HepG2 (cell line): ENCODE data around the gene PHYHIPL.
A peak's percentile ranks its signal among the peaks of the same experiment; 100 is the strongest.

Experiments
- CTCF ChIP-seq: sonication (generic); formaldehyde crosslinking; IDR thresholded peaks from 2 replicates; pipeline ENCODE4 v1.5.0; 2020; ENCODE audit warnings: mild to moderate bottlenecking, missing genetic modification reagents, moderate library complexity
- ETS1 ChIP-seq: sonication (generic); formaldehyde crosslinking; IDR thresholded peaks from 2 replicates; pipeline ENCODE4 v1.4.0; 2020; ENCODE audit warnings: missing genetic modification reagents
- FOXK1 ChIP-seq: sonication (generic); formaldehyde crosslinking; IDR thresholded peaks from 2 replicates; pipeline ENCODE4 v1.4.0; 2020; ENCODE audit warnings: low read depth, missing genetic modification reagents, borderline replicate concordance
- HNF1A ChIP-seq, 2 experiments: sonication (generic) in 1 of 2; formaldehyde crosslinking in 1 of 2; IDR thresholded peaks; 2 replicates each; pipeline versions ENCODE4 v1.4.0 to v1.6.1; 2016 to 2020; ENCODE audit warnings: borderline replicate concordance in 1 of 2, low read depth in 1 of 2, mild to moderate bottlenecking in 1 of 2, missing genetic modification reagents in 1 of 2
- HNF4G ChIP-seq, 2 experiments: sonication (generic) in 1 of 2; formaldehyde crosslinking in 1 of 2; IDR thresholded peaks; 2 replicates each; pipeline versions ENCODE4 v1.4.0 to v1.6.1; 2011 to 2020; ENCODE audit warnings: borderline replicate concordance in 2 of 2, low read depth in 2 of 2, mild to moderate bottlenecking in 2 of 2, low read length in 1 of 2, missing genetic modification reagents in 1 of 2, moderate library complexity in 1 of 2
- JUNB ChIP-seq: sonication (generic); formaldehyde crosslinking; IDR thresholded peaks from 2 replicates; pipeline ENCODE4 v1.8.0; 2022; ENCODE audit warnings: missing genetic modification reagents, mild to moderate bottlenecking, borderline replicate concordance
- JUND ChIP-seq: sonication (generic); formaldehyde crosslinking; IDR thresholded peaks from 2 replicates; pipeline ENCODE4 v1.8.0; 2022; ENCODE audit warnings: mild to moderate bottlenecking, missing genetic modification reagents
- MBNL3 ChIP-seq: fragments of 250-450 bp; sonication (Bioruptor Pico); conservative IDR thresholded peaks from 2 replicates; pipeline ENCODE4 v1.8.0; 2022; ENCODE audit warnings: mild to moderate bottlenecking, inconsistent platforms
- RFX5 ChIP-seq: IDR thresholded peaks from 2 replicates; pipeline ENCODE4 v1.6.1; 2011; ENCODE audit warnings: low read depth, low read length, improper control_type of control experiment
- ZBTB44 ChIP-seq: sonication (generic); formaldehyde crosslinking; IDR thresholded peaks from 2 replicates; pipeline ENCODE4 v1.4.0; 2020; ENCODE audit warnings: missing genetic modification reagents
- ZNF501 ChIP-seq: sonication (generic); formaldehyde crosslinking; IDR thresholded peaks from 2 replicates; pipeline ENCODE4 v1.5.1; 2020; ENCODE audit warnings: mild to moderate bottlenecking, moderate library complexity, missing genetic modification reagents

GRCh38 chr10:59290448-59290847 is 114.0 kb downstream of the PHYHIPL start:
- TF ChIP-seq FOXK1 (no peak), ZNF501 (CRISPR knock-in tag) (no peak), ETS1 (no peak), HNF1A (IDR thresholded peaks at IDR 0.05; ENCODE audit: low read depth) (no peak), HNF1A (CRISPR knock-in tag; IDR thresholded peaks at IDR 0.05; ENCODE audit: borderline replicate concordance) (no peak), RFX5 (no peak), JUND (CRISPR knock-in tag) (no peak), ZBTB44 (CRISPR knock-in tag) (no peak), CTCF (CRISPR knock-in tag) (0 out of 2 replicates have a peak, but pooled peaks have one; percentile 21), MBNL3 (CRISPR knock-in tag) (no peak), JUNB (no peak), HNF4G (IDR thresholded peaks at IDR 0.05; ENCODE audit: borderline replicate concordance, low read depth, low read length) (no peak), HNF4G (CRISPR knock-in tag; IDR thresholded peaks at IDR 0.05; ENCODE audit: borderline replicate concordance, low read depth) (no peak)
